A549 (cell line): ENCODE data around the gene KRTAP10-2. TPM values are rescaled to one million over a fixed set of nuclear protein-coding genes. Genes with fewer than 3 reads are reported as not detected.

ENCODE experiments used
- ATAC-seq, 2 experiments: fragments of 200-7000 bp in 1 of 2; fragments of >200 bp in 1 of 2; cut with Nextera tagmentation in 1 of 2; cut with Tn5 transposase in 1 of 2; 3 replicates each; pipeline versions ENCODE4 v1.8.0 to v1.9.1; 2018 to 2020; ENCODE audit warnings: mild to moderate bottlenecking in 1 of 2, moderate library complexity in 1 of 2
- CTCF ChIA-PET: fragments of 300-600 bp; sonication (Branson Sonifier 250); formaldehyde crosslinking; extraction: SDS; loops from one replicate; lab custom pipeline; 2021; ENCODE audit warnings: antibody characterized with exemption, inconsistent platforms; lab: Yijun Ruan, JAX
- POLR2A ChIA-PET: fragments of 350-600 bp; formaldehyde crosslinking; extraction: SDS; loops from one replicate; lab custom pipeline; 2021; ENCODE audit warnings: antibody characterized with exemption, inconsistent platforms; lab: Yijun Ruan, JAX
- DNase-seq, 2 experiments: peaks; one replicate each; pipeline versions ENCODE4 v3.0.0 to v3.0.0-alpha.2; 2011 to 2016; ENCODE audit warnings: low read depth in 1 of 2, low spot score in 1 of 2
- FAIRE-seq: peaks from 2 replicates; lab custom pipeline; 2011; peaks lifted over from hg19 to GRCh38; lab: Jason Lieb, UNC
- H3K27ac ChIP-seq, 2 experiments: fragments of >200 bp; sonication (Bioruptor Twin); formaldehyde crosslinking; 3 replicates each; pipeline ENCODE4 v1.5.1; 2016 to 2017
- H3K4me1 ChIP-seq: fragments of >200 bp; sonication (Bioruptor Twin); formaldehyde crosslinking; 3 replicates; pipeline ENCODE4 v1.6.1; 2016
- H3K4me2 ChIP-seq: fragments of >200 bp; sonication (Bioruptor Twin); formaldehyde crosslinking; 3 replicates; pipeline ENCODE4 v1.6.1; 2016
- H3K4me3 ChIP-seq: fragments of >200 bp; sonication (Bioruptor Twin); formaldehyde crosslinking; 3 replicates; pipeline ENCODE4 v1.5.1; 2016
- H3K9me3 ChIP-seq: fragments of >200 bp; sonication (Bioruptor Twin); formaldehyde crosslinking; 3 replicates; pipeline ENCODE4 v1.6.1; 2016
- BHLHE40 ChIP-seq: IDR thresholded peaks from 2 replicates; pipeline ENCODE4 v1.6.1; 2012; ENCODE audit warnings: low read depth, low read length, inconsistent platforms
- CEBPB ChIP-seq, 2 experiments: fragments of >200 bp in 1 of 2; sonication (Bioruptor Twin) in 1 of 2; formaldehyde crosslinking in 1 of 2; IDR thresholded peaks; 2 replicates each; pipeline ENCODE4 v1.6.1; 2012 to 2016
- EHMT2 ChIP-seq: fragments of 200-600 bp; sonication (generic); IDR thresholded peaks from 2 replicates; pipeline ENCODE4 v1.6.1; 2016; ENCODE audit warnings: antibody characterized with exemption, low read depth, mild to moderate bottlenecking, moderate library complexity
- EP300 ChIP-seq, 2 experiments: fragments of >200 bp; sonication (Bioruptor Twin); formaldehyde crosslinking; IDR thresholded peaks; 2 replicates in 1 of 2; 3 replicates in 1 of 2; pipeline ENCODE4 v1.6.1; 2016 to 2017
- FOSB ChIP-seq: fragments of 250-450 bp; sonication (Bioruptor Pico); IDR thresholded peaks from 2 replicates; pipeline ENCODE4 v1.5.0; 2020; ENCODE audit warnings: mild to moderate bottlenecking, moderate library complexity
- FOXS1 ChIP-seq: fragments of 250-450 bp; sonication (Bioruptor Pico); IDR thresholded peaks from 2 replicates; pipeline ENCODE4 v1.5.0; 2020; ENCODE audit warnings: mild to moderate bottlenecking, moderate library complexity
- HEYL ChIP-seq: fragments of 250-450 bp; sonication (Bioruptor Pico); IDR thresholded peaks from 2 replicates; pipeline ENCODE4 v1.8.0; 2021; ENCODE audit warnings: mild to moderate bottlenecking, moderate library complexity
- HOXA7 ChIP-seq: fragments of 250-450 bp; sonication (Bioruptor Pico); IDR thresholded peaks from 2 replicates; pipeline ENCODE4 v1.5.0; 2020; ENCODE audit warnings: mild to moderate bottlenecking, moderate library complexity
- HOXB5 ChIP-seq: fragments of 250-450 bp; sonication (Bioruptor Pico); IDR thresholded peaks from 2 replicates; pipeline ENCODE4 v1.5.0; 2020; ENCODE audit warnings: mild to moderate bottlenecking, moderate library complexity
- JUN ChIP-seq, 2 experiments: fragments of >200 bp; sonication (Bioruptor Twin); formaldehyde crosslinking; IDR thresholded peaks; 2 replicates in 1 of 2; 3 replicates in 1 of 2; pipeline ENCODE4 v1.6.1; 2016 to 2017
- KDM1A ChIP-seq: fragments of 200-600 bp; sonication (generic); IDR thresholded peaks from 2 replicates; pipeline ENCODE4 v1.6.1; 2016; ENCODE audit warnings: low read depth, mild to moderate bottlenecking
- MYC ChIP-seq: IDR thresholded peaks from 2 replicates; pipeline ENCODE4 v1.6.1; 2012; ENCODE audit warnings: mild to moderate bottlenecking, inconsistent platforms, low read length, improper control_type of control experiment, borderline replicate concordance
- NPAS2 ChIP-seq: fragments of 250-450 bp; sonication (Bioruptor Pico); IDR thresholded peaks from 2 replicates; pipeline ENCODE4 v1.8.0; 2022; ENCODE audit warnings: mild to moderate bottlenecking, moderate library complexity, borderline replicate concordance
- POLR2AphosphoS2 ChIP-seq: conservative IDR thresholded peaks from 2 replicates; pipeline ENCODE4 v1.6.1; 2012; ENCODE audit warnings: low read length, improper control_type of control experiment, inconsistent platforms
- REST ChIP-seq: fragments of 200-600 bp; sonication (generic); IDR thresholded peaks from 2 replicates; pipeline ENCODE4 v1.6.1; 2016; ENCODE audit warnings: antibody characterized with exemption, mild to moderate bottlenecking, moderate library complexity
- RNF2 ChIP-seq: fragments of 200-600 bp; sonication (generic); IDR thresholded peaks from 2 replicates; pipeline ENCODE4 v1.6.1; 2016; ENCODE audit warnings: low read depth, mild to moderate bottlenecking, antibody characterized with exemption, moderate library complexity, borderline replicate concordance
- SREBF2 ChIP-seq: fragments of 450-650 bp; IDR thresholded peaks from 2 replicates; pipeline ENCODE4 v1.6.1; 2014; ENCODE audit warnings: mild to moderate bottlenecking, moderate library complexity
- TP53 ChIP-seq: fragments of 250-450 bp; sonication (Bioruptor Pico); IDR thresholded peaks from 2 replicates; pipeline ENCODE4 v1.5.0; 2021; ENCODE audit warnings: mild to moderate bottlenecking, moderate library complexity
- ZC3H11A ChIP-seq: fragments of 450-650 bp; IDR thresholded peaks from 2 replicates; pipeline ENCODE4 v1.6.1; 2014; ENCODE audit warnings: antibody characterized with exemption, mild to moderate bottlenecking
- ZNF302 ChIP-seq: fragments of 250-450 bp; sonication (Bioruptor Pico); IDR thresholded peaks from 2 replicates; pipeline ENCODE4 v1.9.0; 2021; ENCODE audit warnings: inconsistent platforms, mild to moderate bottlenecking, moderate library complexity
- WGBS: methylation state at CpG from one replicate; pipeline ENCODE4 v1.1.6; 2017; ENCODE audit errors: missing lambda C conversion rate; 5-methylcytosine and 5-hydroxymethylcytosine counted together
- polyA plus RNA-seq, 4 experiments: library from polyadenylated mRNA; depleted of rRNA in 3 of 4; stranded (reverse); fragments of >200 nt; fragmentation: RNase III in 1 of 4; extraction: RNeasy Plus Mini Kit Qiagen cat#74134 plus additional on column Dnase treatment in 1 of 4; gene quantifications; 2 replicates in 3 of 4; 3 replicates in 1 of 4; pipeline ENCODE4 v1.2.3, GENCODE V29; 2011 to 2017
- TF ChIP-seq, protein P1 (sequence below): IDR thresholded peaks from 2 replicates; pipeline ENCODE4 v1.6.1; 2012; ENCODE audit warnings: low read depth, borderline replicate concordance
- TF ChIP-seq, protein P2 (sequence below): IDR thresholded peaks from 2 replicates; pipeline ENCODE4 v1.6.1; 2012

Gene KRTAP10-2
- polyA plus RNA-seq, 2 of the 4 experiments (the other 2 are of a cell fraction): not detected

DNA sequence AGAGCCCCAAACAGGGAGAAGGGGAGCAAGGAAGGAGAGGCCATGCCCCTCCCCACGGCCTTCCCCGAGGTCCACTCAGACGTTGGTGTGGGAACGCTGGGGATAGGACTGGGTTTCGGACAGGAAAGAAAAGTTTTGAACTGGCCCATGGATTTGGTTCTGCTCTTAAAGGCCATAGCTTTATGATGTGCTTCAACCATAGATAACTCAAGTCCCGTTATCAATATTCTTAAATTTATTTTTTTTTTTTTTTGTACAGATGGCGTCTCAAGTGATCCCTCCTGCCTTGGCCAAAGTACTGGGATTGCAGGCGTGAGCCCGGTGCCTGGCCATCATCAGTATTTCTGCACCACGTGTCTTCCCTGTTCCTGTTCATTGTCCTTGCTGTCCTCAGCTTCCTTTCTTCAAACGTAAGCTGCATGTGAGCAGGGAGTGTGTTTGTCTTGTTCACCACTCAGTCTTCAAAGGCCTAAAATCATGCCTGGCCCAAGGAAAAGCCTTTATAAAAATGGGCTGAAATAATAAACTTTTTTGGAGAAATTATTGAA lies 10.5 kb downstream of the KRTAP10-2 start:
- H3K4me2 ChIP-seq: no peak overlapping the region
- H3K9me3 ChIP-seq: peaks cover 15% of the 10 kb centered on the region; the same call in 2 of the 3 replicates
- ATAC-seq (no peak), DNase-seq (no peak), FAIRE-seq (no peak)
- ChIA-PET CTCF (no interaction called here), POLR2A (interaction anchor here (0.6 kb wide), 1 partner anchor 85 kb away, joined by 3 read pairs; the partner anchor contains the start of gene LRRC3)
- no peaks in the 10 kb centered on the region for H3K4me1 ChIP-seq
- TF ChIP-seq CEBPB (IDR thresholded peaks at IDR 0.05): no peak
- TF ChIP-seq HOXA7: no peak
- TF ChIP-seq, protein P1, sequence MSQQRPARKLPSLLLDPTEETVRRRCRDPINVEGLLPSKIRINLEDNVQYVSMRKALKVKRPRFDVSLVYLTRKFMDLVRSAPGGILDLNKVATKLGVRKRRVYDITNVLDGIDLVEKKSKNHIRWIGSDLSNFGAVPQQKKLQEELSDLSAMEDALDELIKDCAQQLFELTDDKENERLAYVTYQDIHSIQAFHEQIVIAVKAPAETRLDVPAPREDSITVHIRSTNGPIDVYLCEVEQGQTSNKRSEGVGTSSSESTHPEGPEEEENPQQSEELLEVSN: no peak
- TF ChIP-seq FOXS1 (CRISPR knock-in tag): no peak
- TF ChIP-seq REST: no peak
- no peak for TF ChIP-seq SREBF2
- no peak for TF ChIP-seq NPAS2
- no peak for TF ChIP-seq MYC
- TF ChIP-seq TP53 (CRISPR knock-in tag): no peak
- H3K27ac ChIP-seq: no peak overlapping the region
- WGBS: 53% methylated on average over 11 of the region's 11 CpGs
- no peak overlapping the region for H3K4me3 ChIP-seq

- no peak for TF ChIP-seq ZNF302 (CRISPR knock-in tag)
- TF ChIP-seq EHMT2: no peak
- TF ChIP-seq POLR2AphosphoS2: no peak
- no peak for ATAC-seq
- Histone ChIP-seq H3K4me3 (no peak within 1 kb of the TSS), H3K9me3 (peaks cover 15% of the 10 kb centered on the region; the same call in 2 of the 3 replicates), H3K27ac (no peak within 1 kb of the TSS), H3K4me2 (no peak within 1 kb of the TSS), H3K4me1 (no peaks in the 10 kb centered on the region)
- FAIRE-seq: no peak
- WGBS: 60% methylated on average over 14 of the region's 21 CpGs
- DNase-seq: no peak
- POLR2A ChIA-PET: no interaction called here
- CTCF ChIA-PET: no interaction called here
These were observed 11.2 kb downstream of the KRTAP10-2 start, which contains the start of gene KRTAP10-1 for GRCh38 chr21:44539991-44540666. TSS of gene KRTAP10-1 (minus strand) at chr21:44540195. CDS start at chr21:44540150, 45 bp downstream.

DNA sequence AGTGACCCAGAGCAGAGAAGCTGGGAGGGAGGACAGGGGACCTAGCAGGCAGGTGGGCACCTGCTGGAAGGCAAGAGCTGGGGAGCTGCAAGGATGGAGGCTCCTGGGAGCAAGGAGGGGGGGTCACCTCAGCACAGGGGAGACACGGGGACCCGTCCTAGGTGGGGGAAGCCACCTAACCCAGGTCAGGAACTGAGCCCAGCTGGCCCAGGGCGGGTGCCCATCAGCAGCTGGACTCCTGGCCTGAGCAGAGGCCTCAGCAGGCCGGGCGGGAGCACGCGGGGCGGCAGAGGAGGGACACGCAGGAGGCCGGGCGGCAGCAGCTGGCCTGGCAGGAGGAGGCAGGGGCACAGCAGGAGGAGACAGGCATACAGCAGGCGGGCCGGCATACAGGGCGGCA lies 12.3 kb downstream of the KRTAP10-2 start:
- Histone ChIP-seq H3K4me3 (no peak overlapping the region), H3K4me2 (no peak overlapping the region), H3K9me3 (peaks cover 15% of the 10 kb centered on the region; the same call in 2 of the 3 replicates), H3K27ac (no peak overlapping the region), H3K4me1 (no peaks in the 10 kb centered on the region)
- no peak for ATAC-seq
- TF ChIP-seq CEBPB (IDR thresholded peaks at IDR 0.05) (no peak), HOXB5 (CRISPR knock-in tag) (no peak), BHLHE40 (no peak), POLR2AphosphoS2 (no peak), RNF2 (no peak), HEYL (CRISPR knock-in tag) (no peak), HOXA7 (no peak), REST (no peak), MYC (no peak), ZC3H11A (no peak), ZNF302 (CRISPR knock-in tag) (no peak), KDM1A (no peak), JUN (IDR thresholded peaks at IDR 0.05) (no peak), EHMT2 (no peak), SREBF2 (no peak), EP300 (IDR thresholded peaks at IDR 0.05) (no peak), FOSB (CRISPR knock-in tag) (no peak)
- TF ChIP-seq, protein P2, sequence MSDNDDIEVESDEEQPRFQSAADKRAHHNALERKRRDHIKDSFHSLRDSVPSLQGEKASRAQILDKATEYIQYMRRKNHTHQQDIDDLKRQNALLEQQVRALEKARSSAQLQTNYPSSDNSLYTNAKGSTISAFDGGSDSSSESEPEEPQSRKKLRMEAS: no peak
- ChIA-PET CTCF (interaction anchor here (1.0 kb wide), 1 partner anchor 28 kb away, joined by 3 read pairs; no protein-coding TSS in a partner anchor), POLR2A (no interaction called here)
- WGBS: no CpG with 5 or more reads among the region's 14 CpGs
- no peak for FAIRE-seq
- no peak for DNase-seq
